Stimulated activated naive B cell treated with anti-CD40 and anti-IgM and Interleukin-4, amounts not matched to agents 10 μg/mL and 1 μg/mL and 100 μg/mL, for 72 hours (primary cell): ENCODE results near the gene ITIH4.

Source experiments
- ATAC-seq, 2 donors: fragments of 150-1000 bp; cut with Tn5 transposase; replicated peaks; 2 replicates each; pipeline ENCODE4 v1.10.0; 2021; ENCODE audit warnings: moderate library complexity in 1 of 2
- DNase-seq: peaks from one replicate; pipeline ENCODE4 v3.0.0; 2021
- H3K27ac Mint-ChIP-seq: one replicate; pipeline ENCODE4 v1.8.0; 2022; ENCODE audit warnings: mild to moderate bottlenecking, mixed read lengths
- H3K27me3 Mint-ChIP-seq, 2 donors: one replicate each; pipeline ENCODE4 v1.8.0; 2022; ENCODE audit warnings: mixed read lengths in 2 of 2
- H3K36me3 Mint-ChIP-seq, 2 donors: one replicate each; pipeline ENCODE4 v1.8.0; 2022; ENCODE audit warnings: mixed read lengths in 2 of 2, mild to moderate bottlenecking in 1 of 2
- H3K4me1 Mint-ChIP-seq, 2 donors: one replicate each; pipeline ENCODE4 v1.8.0; 2022; ENCODE audit warnings: mixed read lengths in 2 of 2, mild to moderate bottlenecking in 1 of 2
- H3K4me3 Mint-ChIP-seq, 2 donors: one replicate each; pipeline ENCODE4 v1.8.0; 2022; ENCODE audit warnings: mild to moderate bottlenecking in 2 of 2, mixed read lengths in 2 of 2, moderate library complexity in 1 of 2
- H3K9me3 Mint-ChIP-seq, 2 donors: one replicate each; pipeline ENCODE4 v1.8.0; 2022; ENCODE audit warnings: mixed read lengths in 2 of 2, mild to moderate bottlenecking in 1 of 2

Gene ITIH4

GRCh38 chr3:52859686-52860423 lies 29.4 kb upstream of the ITIH4 start:
- Mint-ChIP-seq H3K27ac (no peak overlapping the region), H3K4me1 (peaks cover 5 to 7% of the 10 kb centered on the region in 2 donors), H3K36me3 (peaks cover 3 to 32% of the 10 kb centered on the region in 2 donors), H3K9me3 (peaks cover 4 to 5% of the 10 kb centered on the region in 2 donors), H3K27me3 (no peaks in the 10 kb centered on the region), H3K4me3 (no peak overlapping the region)
- DNase-seq (no peak), ATAC-seq (no peak)

DNA sequence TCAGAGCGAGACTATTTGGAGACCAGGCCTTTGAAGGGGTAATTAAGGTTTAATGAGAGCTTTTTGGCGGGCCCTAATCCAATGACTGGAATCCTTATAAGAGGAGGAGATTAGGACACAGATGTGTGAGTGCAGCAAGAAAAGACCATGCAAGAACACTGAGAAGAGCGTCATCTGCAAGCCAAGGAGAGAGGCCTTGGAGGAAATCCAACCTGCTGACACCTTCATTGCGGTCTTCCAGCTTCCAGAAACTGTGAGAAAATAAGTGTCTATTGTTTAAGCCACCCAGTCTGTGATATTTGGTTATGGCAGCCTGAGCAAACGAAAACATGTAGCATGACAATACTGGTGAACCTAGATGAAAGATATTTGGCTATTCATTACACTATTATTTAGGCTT lies 27.4 kb upstream of the ITIH4 start:
- no peaks in the 10 kb centered on the region for H3K9me3 Mint-ChIP-seq
- DNase-seq (no peak), ATAC-seq (no peak)
- H3K27ac Mint-ChIP-seq, result no peak overlapping the region
- H3K27me3 Mint-ChIP-seq, result no peaks in the 10 kb centered on the region
- H3K4me3 Mint-ChIP-seq, result no peak overlapping the region
- H3K4me1 Mint-ChIP-seq, result peaks cover 5 to 7% of the 10 kb centered on the region in 2 donors
- H3K36me3 Mint-ChIP-seq, result peaks cover 8 to 16% of the 10 kb centered on the region in 2 donors

DNA sequence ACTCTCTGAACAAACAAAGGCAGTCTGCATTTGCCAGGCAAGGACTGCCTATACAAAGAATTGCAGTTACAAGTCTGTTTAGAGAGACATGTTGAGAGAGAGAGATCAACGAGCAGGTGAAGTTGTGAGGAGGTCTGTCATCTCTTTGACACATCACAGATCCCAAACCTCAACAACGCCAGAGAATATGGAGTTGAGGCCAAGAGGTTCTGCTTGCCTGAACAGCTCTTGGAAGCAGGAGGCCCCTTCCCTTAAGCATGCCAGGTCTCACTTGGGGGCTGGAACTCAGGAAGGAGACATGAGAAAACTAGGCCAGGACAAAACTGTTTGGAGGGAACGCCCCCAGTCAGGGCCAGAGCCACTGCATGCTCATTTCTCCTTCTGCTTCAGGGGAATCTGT lies 26.7 kb upstream of the ITIH4 start:
- Mint-ChIP-seq H3K4me3 (no peak overlapping the region), H3K36me3 (peaks cover 5 to 14% of the 10 kb centered on the region in 2 donors), H3K4me1 (peaks cover 5% of the 10 kb centered on the region in 2 donors), H3K27ac (peak overlapping the region; percentile 22), H3K9me3 (no peaks in the 10 kb centered on the region), H3K27me3 (no peaks in the 10 kb centered on the region)
- ATAC-seq (no peak), DNase-seq (no peak)

DNA sequence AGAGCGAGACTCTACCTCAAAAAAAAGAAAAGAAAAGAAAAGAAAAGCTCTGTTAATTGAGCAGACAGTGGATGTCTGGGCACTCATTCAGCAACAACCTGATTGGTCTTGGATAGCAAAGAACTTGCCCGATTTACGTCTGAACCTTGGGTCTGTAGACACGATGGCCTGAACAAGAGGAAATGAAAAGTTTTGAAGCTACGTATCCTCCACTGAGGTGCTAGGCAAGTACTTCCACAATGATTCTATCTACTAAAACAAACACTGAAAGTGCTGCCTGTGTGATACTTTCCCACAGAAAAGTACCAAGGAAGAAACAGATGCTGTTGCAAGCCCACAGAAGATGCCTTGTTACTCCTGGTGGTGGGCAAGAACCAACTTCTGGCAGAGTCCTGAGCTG lies 26.2 kb upstream of the ITIH4 start:
- peak overlapping the region; percentile 22 for H3K27ac Mint-ChIP-seq
- H3K36me3 Mint-ChIP-seq, result peaks cover 5 to 19% of the 10 kb centered on the region in 2 donors
- ATAC-seq (no peak), DNase-seq (no peak)
- H3K4me3 Mint-ChIP-seq, result no peak overlapping the region
- no peaks in the 10 kb centered on the region for H3K27me3 Mint-ChIP-seq
- H3K4me1 Mint-ChIP-seq, result peaks cover 3 to 5% of the 10 kb centered on the region in 2 donors
- H3K9me3 Mint-ChIP-seq, result no peaks in the 10 kb centered on the region

- Mint-ChIP-seq H3K9me3 (no peaks in the 10 kb centered on the region), H3K4me3 (no peak overlapping the region), H3K27ac (no peak overlapping the region), H3K27me3 (no peaks in the 10 kb centered on the region), H3K4me1 (no peaks in the 10 kb centered on the region), H3K36me3 (peaks cover 9 to 22% of the 10 kb centered on the region in 2 donors)
- ATAC-seq (no peak), DNase-seq (no peak)
These were observed 23.5 kb upstream of the ITIH4 start for GRCh38 chr3:52854013-52854412.

- Mint-ChIP-seq H3K4me1 (no peaks in the 10 kb centered on the region), H3K36me3 (peaks cover 11 to 31% of the 10 kb centered on the region in 2 donors), H3K9me3 (no peaks in the 10 kb centered on the region), H3K27me3 (no peaks in the 10 kb centered on the region), H3K27ac (no peak overlapping the region), H3K4me3 (no peak overlapping the region)
- ATAC-seq, result no peak
- no peak for DNase-seq
These were observed 21.9 kb upstream of the ITIH4 start for GRCh38 chr3:52852419-52852818.

- H3K4me3 Mint-ChIP-seq, result no peak overlapping the region
- no peak overlapping the region for H3K27ac Mint-ChIP-seq
- H3K27me3 Mint-ChIP-seq, result no peaks in the 10 kb centered on the region
- DNase-seq (peak; percentile 7), ATAC-seq (peak; percentile 73 to 82)
- peaks cover 4 to 8% of the 10 kb centered on the region in 2 donors for H3K4me1 Mint-ChIP-seq
- no peaks in the 10 kb centered on the region for H3K9me3 Mint-ChIP-seq
- H3K36me3 Mint-ChIP-seq, result peaks cover 14 to 38% of the 10 kb centered on the region in 2 donors
These were observed 20.9 kb upstream of the ITIH4 start for GRCh38 chr3:52851348-52851747.

GRCh38 chr3:52849656-52850055 lies 19.2 kb upstream of the ITIH4 start:
- H3K27ac Mint-ChIP-seq, result no peak overlapping the region
- no peaks in the 10 kb centered on the region for H3K9me3 Mint-ChIP-seq
- peaks cover 8 to 12% of the 10 kb centered on the region in 2 donors for H3K4me1 Mint-ChIP-seq
- ATAC-seq (no peak), DNase-seq (no peak)
- peaks cover 17 to 39% of the 10 kb centered on the region in 2 donors for H3K36me3 Mint-ChIP-seq
- H3K4me3 Mint-ChIP-seq, result no peak overlapping the region
- no peaks in the 10 kb centered on the region for H3K27me3 Mint-ChIP-seq

DNA sequence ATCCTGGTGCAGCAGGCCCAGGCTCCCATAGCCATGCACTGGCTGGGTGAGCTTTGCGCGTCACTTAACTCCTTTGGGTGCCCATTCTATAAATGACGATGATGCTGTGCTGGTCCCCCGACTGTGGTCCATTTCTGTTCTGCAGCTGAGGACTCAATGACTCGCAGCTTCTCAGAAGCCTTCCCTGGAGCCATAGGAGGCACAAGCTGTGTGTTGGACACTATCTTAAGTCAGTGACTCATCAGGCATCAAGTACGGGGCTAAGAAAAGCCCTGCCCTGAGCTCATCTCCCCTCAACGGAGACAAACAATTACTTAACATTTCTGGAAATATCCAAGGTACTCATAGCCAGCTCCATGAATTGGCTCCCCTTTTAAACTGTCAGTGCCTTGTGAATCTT lies 18.1 kb upstream of the ITIH4 start:
- peaks cover 9 to 12% of the 10 kb centered on the region in 2 donors for H3K4me1 Mint-ChIP-seq
- no peaks in the 10 kb centered on the region for H3K9me3 Mint-ChIP-seq
- no peak for ATAC-seq
- no peak overlapping the region for H3K27ac Mint-ChIP-seq
- no peak overlapping the region for H3K4me3 Mint-ChIP-seq
- peaks cover 20 to 46% of the 10 kb centered on the region in 2 donors for H3K36me3 Mint-ChIP-seq
- H3K27me3 Mint-ChIP-seq, result no peaks in the 10 kb centered on the region
- no peak for DNase-seq

DNA sequence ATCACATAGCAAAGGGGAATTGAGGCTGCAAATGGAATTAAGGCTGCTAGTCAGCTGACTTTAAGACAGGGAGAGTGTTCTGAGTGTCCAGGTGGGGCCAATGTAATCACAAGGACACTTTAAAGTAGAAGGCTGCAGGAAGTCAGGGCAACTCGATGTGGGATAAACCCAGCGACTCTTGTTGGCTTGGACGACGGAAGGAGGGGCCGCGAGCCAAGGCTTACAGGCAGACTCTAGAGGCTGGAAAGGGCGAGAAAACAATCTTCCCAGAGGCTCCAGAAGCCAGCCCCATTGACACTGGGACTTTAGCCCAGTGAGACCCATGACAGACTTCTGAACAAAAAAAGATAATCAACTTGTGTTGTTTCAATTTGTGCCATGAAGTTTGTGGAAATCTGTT lies 17.3 kb upstream of the ITIH4 start:
- no peak for DNase-seq
- Mint-ChIP-seq H3K27ac (no peak overlapping the region), H3K27me3 (no peaks in the 10 kb centered on the region), H3K9me3 (no peaks in the 10 kb centered on the region), H3K36me3 (peaks cover 15 to 53% of the 10 kb centered on the region in 2 donors), H3K4me3 (no peak overlapping the region), H3K4me1 (peaks cover 9 to 12% of the 10 kb centered on the region in 2 donors)
- ATAC-seq, result no peak

GRCh38 chr3:52847241-52847640 lies 16.8 kb upstream of the ITIH4 start:
- ATAC-seq, result no peak
- no peaks in the 10 kb centered on the region for H3K9me3 Mint-ChIP-seq
- no peaks in the 10 kb centered on the region for H3K27me3 Mint-ChIP-seq
- no peak overlapping the region for H3K4me3 Mint-ChIP-seq
- no peak overlapping the region for H3K27ac Mint-ChIP-seq
- peaks cover 9 to 12% of the 10 kb centered on the region in 2 donors for H3K4me1 Mint-ChIP-seq
- no peak for DNase-seq
- peaks cover 15 to 57% of the 10 kb centered on the region in 2 donors for H3K36me3 Mint-ChIP-seq

DNA sequence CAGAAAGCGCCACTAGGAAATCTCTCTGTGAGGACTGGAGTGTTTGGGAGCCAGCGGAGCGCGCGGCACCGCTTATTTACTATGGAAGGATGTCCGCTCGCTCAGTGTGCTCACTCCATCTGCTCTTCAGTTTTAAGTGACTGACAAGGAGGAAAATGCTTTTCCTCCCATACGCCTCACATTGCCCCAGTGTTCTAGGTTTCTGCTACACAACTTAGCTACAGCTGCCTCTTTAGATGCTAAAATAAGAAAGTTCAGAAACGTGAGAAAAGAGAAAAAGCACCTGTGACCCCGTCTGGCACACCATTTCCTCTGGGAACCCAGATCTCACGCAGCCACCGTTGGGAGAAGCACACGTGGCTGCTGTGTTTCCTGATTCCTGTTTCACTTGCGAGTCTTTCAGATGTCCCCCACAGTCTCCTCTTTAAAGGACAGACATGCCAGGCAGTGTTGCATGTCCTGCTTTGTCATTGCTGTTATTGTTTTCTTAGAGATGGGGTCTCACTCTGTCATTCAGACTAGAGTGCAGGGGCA lies 16.0 kb upstream of the ITIH4 start:
- DNase-seq (no peak), ATAC-seq (peak in 1 of 2 donors; percentile 25)
- H3K36me3 Mint-ChIP-seq, result peaks cover 18 to 58% of the 10 kb centered on the region in 2 donors
- H3K4me3 Mint-ChIP-seq, result peak overlapping the region; percentile 50 to 56
- no peak overlapping the region for H3K27ac Mint-ChIP-seq
- no peaks in the 10 kb centered on the region for H3K27me3 Mint-ChIP-seq
- peaks cover 9 to 12% of the 10 kb centered on the region in 2 donors for H3K4me1 Mint-ChIP-seq
- H3K9me3 Mint-ChIP-seq, result no peaks in the 10 kb centered on the region

DNA sequence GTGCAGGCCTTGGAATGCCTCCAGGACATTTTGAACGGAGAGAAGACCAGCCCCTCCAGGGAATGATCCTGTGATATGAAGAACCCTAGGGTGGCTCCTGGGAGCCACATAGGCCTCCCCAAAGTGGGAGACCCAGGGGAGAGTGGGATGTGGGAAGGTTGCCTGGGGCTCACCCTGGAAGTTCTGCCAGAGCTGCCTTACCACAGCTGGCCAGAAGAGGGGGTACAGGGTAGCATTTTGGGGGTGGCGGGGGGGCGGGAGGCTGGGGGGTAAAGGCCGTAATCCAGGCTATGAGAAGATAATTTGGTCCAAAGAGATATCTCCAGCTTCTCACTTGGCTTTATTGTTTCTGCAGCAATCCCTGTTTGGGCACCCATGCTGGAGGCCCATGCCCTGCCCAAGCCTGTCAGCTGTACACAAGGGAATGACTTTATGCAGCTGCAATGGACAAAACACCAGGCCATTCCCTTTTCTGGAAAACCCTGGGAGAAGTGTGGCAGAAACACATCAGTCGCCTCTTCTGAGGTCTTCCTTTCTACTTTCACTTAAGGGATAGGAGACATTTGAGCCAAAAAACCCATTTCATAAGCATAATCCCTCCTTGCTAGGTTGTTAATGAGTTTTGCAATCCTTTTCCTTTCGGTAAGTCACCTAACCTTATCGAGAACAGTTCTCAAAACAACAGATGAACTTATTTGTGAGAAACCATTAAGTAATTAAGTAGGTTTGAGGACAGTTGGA lies 15.4 kb upstream of the ITIH4 start:
- Mint-ChIP-seq H3K9me3 (no peaks in the 10 kb centered on the region), H3K36me3 (peaks cover 18 to 63% of the 10 kb centered on the region in 2 donors), H3K27ac (no peak overlapping the region), H3K4me1 (peaks cover 9 to 17% of the 10 kb centered on the region in 2 donors), H3K27me3 (no peaks in the 10 kb centered on the region), H3K4me3 (no peak overlapping the region)
- ATAC-seq (no peak), DNase-seq (no peak)

GRCh38 chr3:52845157-52845556 lies 14.7 kb upstream of the ITIH4 start:
- no peak for DNase-seq
- H3K27ac Mint-ChIP-seq, result no peak overlapping the region
- ATAC-seq, result no peak

More at GRCh38 chr3:52845157-52845556, 14.7 kb upstream of the ITIH4 start:
- Mint-ChIP-seq H3K36me3 (peaks cover 24 to 64% of the 10 kb centered on the region in 2 donors), H3K4me3 (no peak overlapping the region), H3K27me3 (no peaks in the 10 kb centered on the region), H3K4me1 (peaks cover 9 to 17% of the 10 kb centered on the region in 2 donors), H3K9me3 (no peaks in the 10 kb centered on the region)
